IPS-20b (cell line): ENCODE measurements around the gene FNIP2.
"Not testable (repeated sequence)": the region's sequence is repeated elsewhere in the genome, so short reads cannot be mapped to it uniquely, and the experiment has no call there.

Experiments used
- H3K27ac ChIP-seq: one replicate; pipeline ENCODE4 v1.5.1; 2013; ENCODE audit warnings: low read length
- H3K27me3 ChIP-seq: 2 replicates; pipeline ENCODE4 v1.6.1; 2013; ENCODE audit warnings: mild to moderate bottlenecking, low read length, inconsistent platforms; ENCODE audit not compliant: insufficient read depth
- H3K36me3 ChIP-seq: 2 replicates; pipeline ENCODE4 v1.6.1; 2013; ENCODE audit warnings: low read depth, mild to moderate bottlenecking, inconsistent platforms, low read length, moderate library complexity; ENCODE audit not compliant: insufficient read depth
- H3K4me1 ChIP-seq: 2 replicates; pipeline ENCODE4 v1.6.1; 2013; ENCODE audit warnings: mild to moderate bottlenecking, control low read depth, inconsistent platforms, low read length, moderate library complexity; ENCODE audit not compliant: insufficient read depth
- H3K4me3 ChIP-seq: 2 replicates; pipeline ENCODE4 v1.5.1; 2013; ENCODE audit warnings: mild to moderate bottlenecking, low read length, inconsistent platforms
- H3K9ac ChIP-seq: 2 replicates; pipeline ENCODE4 v1.6.1; 2013; ENCODE audit warnings: low read depth, mild to moderate bottlenecking, inconsistent platforms, low read length, moderate library complexity
- H3K9me3 ChIP-seq: 2 replicates; pipeline ENCODE4 v1.6.1; 2013; ENCODE audit warnings: mild to moderate bottlenecking, low read depth, low read length, inconsistent platforms; ENCODE audit not compliant: insufficient read depth

Gene FNIP2

GRCh38 chr4:158798062-158798461 is 29.2 kb downstream of the FNIP2 start:
- Histone ChIP-seq H3K36me3 (no peaks in the 10 kb centered on the region), H3K4me3 (no peak overlapping the region), H3K9me3 (no peaks in the 10 kb centered on the region), H3K9ac (no peak overlapping the region), H3K27me3 (no peaks in the 10 kb centered on the region), H3K27ac (no peak overlapping the region), H3K4me1 (peaks cover 9% of the 10 kb centered on the region)

DNA sequence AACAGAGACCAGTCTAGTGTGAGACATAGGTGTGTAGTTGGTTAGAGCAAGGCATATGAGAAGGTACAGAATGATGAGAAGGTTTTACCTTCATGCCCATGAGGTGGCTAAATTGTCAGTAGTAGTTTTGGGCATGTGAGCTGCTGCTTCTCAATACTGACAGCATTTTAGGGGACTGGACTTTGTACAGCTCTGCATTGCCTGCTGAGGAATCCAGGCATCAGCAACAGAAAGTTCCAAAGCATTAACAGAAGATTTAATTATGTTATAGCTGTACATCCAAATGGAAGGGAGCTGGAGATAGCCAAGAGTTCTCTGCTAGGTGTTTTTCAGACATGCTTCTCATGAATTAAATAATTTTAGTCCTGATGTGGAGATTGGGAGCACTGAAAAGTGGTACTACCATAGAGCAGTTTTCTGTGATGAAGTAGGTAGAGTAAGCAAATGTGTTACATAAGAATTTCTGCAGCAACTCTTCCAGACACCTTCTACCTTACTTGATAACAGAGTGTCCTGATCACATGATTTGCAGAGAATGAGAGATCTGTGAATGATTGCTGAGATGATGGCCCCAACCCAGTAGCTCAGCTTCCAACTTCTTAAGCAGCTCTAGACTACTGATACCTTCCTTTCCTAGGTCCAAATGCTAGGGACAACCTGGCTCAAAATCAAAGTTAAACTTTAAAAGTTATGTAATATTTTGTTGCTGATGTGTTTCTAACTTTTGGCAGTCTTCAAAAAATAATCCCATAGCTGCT is 30.4 kb downstream of the FNIP2 start:
- H3K9me3 ChIP-seq, result no peaks in the 10 kb centered on the region
- H3K27me3 ChIP-seq, result no peaks in the 10 kb centered on the region
- peaks cover 9% of the 10 kb centered on the region for H3K4me1 ChIP-seq
- H3K36me3 ChIP-seq, result no peaks in the 10 kb centered on the region
- no peak overlapping the region for H3K27ac ChIP-seq
- no peak overlapping the region for H3K4me3 ChIP-seq
- no peak overlapping the region for H3K9ac ChIP-seq

GRCh38 chr4:158799856-158800255 is 31.0 kb downstream of the FNIP2 start:
- Histone ChIP-seq H3K4me1 (peaks cover 9% of the 10 kb centered on the region), H3K4me3 (no peak overlapping the region), H3K9me3 (no peaks in the 10 kb centered on the region), H3K9ac (no peak overlapping the region), H3K27me3 (no peaks in the 10 kb centered on the region), H3K27ac (no peak overlapping the region), H3K36me3 (no peaks in the 10 kb centered on the region)

- H3K9me3 ChIP-seq, result no peaks in the 10 kb centered on the region
- no peak overlapping the region for H3K4me3 ChIP-seq
- no peak overlapping the region for H3K9ac ChIP-seq
- peaks cover 16% of the 10 kb centered on the region for H3K4me1 ChIP-seq
- H3K27me3 ChIP-seq, result no peaks in the 10 kb centered on the region
- no peak overlapping the region for H3K27ac ChIP-seq
- no peaks in the 10 kb centered on the region for H3K36me3 ChIP-seq
Observed at GRCh38 chr4:158801066-158801465, 32.2 kb downstream of the FNIP2 start.

- H3K27me3 ChIP-seq, result no peaks in the 10 kb centered on the region
- no peak overlapping the region for H3K4me3 ChIP-seq
- H3K27ac ChIP-seq, result no peak overlapping the region
- no peak overlapping the region for H3K9ac ChIP-seq
- no peaks in the 10 kb centered on the region for H3K36me3 ChIP-seq
- no peaks in the 10 kb centered on the region for H3K9me3 ChIP-seq
- H3K4me1 ChIP-seq, result peaks cover 16% of the 10 kb centered on the region
Observed at GRCh38 chr4:158801677-158802076, 32.9 kb downstream of the FNIP2 start.

DNA sequence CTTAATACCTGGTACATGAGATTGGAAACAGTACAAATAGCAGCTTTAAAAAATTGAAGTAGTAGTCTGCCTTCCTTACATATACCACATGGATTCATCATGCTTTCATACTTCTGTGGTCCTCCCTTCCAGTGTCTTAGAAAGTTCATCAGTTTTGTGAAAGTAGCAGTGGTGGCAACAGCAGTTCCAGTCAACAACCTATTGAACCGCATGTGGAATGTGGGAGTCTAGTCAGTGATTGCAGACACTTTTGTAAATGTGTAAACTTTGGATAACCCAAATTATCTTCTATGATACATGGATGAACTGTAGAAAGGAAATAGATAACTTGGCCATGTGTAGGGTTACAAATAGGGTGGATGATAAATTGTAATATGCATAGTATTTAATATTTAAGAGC is 34.1 kb downstream of the FNIP2 start:
- H3K9me3 ChIP-seq, result no peaks in the 10 kb centered on the region
- no peaks in the 10 kb centered on the region for H3K36me3 ChIP-seq
- no peak overlapping the region for H3K27ac ChIP-seq
- H3K4me1 ChIP-seq, result peaks cover 16% of the 10 kb centered on the region
- no peak overlapping the region for H3K9ac ChIP-seq
- H3K4me3 ChIP-seq, result no peak overlapping the region
- H3K27me3 ChIP-seq, result no peaks in the 10 kb centered on the region

GRCh38 chr4:158805635-158806471 is 37.0 kb downstream of the FNIP2 start:
- H3K4me1 ChIP-seq, result peaks cover 8% of the 10 kb centered on the region; the same call in 1 of the 2 replicates
- no peaks in the 10 kb centered on the region for H3K27me3 ChIP-seq
- H3K4me3 ChIP-seq, result no peak overlapping the region
- no peaks in the 10 kb centered on the region for H3K9me3 ChIP-seq
- H3K9ac ChIP-seq, result no peak overlapping the region
- no peaks in the 10 kb centered on the region for H3K36me3 ChIP-seq
- no peak overlapping the region for H3K27ac ChIP-seq

DNA sequence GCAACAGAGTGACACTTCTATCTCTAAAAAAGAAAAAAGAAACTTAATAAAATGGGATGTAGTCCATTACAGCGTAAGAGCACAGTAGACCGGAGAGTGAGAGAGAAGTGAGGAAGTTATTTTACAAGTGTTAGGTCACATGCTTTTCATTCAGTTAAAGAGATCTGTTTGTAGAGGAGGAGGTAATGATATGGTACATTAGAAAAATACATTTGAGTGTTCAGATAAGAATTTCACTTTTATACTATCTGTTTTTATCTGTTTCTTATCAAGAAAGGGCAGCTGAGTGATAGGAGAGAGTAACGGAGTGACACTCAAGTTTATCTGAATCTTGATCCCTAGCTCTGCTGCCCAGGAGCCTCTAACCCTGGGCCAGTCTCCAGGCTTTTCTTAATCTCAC is 38.9 kb downstream of the FNIP2 start:
- Histone ChIP-seq H3K36me3 (no peaks in the 10 kb centered on the region), H3K4me1 (peaks cover 8% of the 10 kb centered on the region; the same call in 1 of the 2 replicates), H3K27ac (no peak overlapping the region), H3K27me3 (no peaks in the 10 kb centered on the region), H3K9me3 (no peaks in the 10 kb centered on the region), H3K4me3 (no peak overlapping the region), H3K9ac (no peak overlapping the region)

GRCh38 chr4:158808399-158808798 is 39.6 kb downstream of the FNIP2 start:
- H3K27ac ChIP-seq, result no peak overlapping the region
- no peak overlapping the region for H3K9ac ChIP-seq
- H3K9me3 ChIP-seq, result no peaks in the 10 kb centered on the region
- H3K36me3 ChIP-seq, result no peaks in the 10 kb centered on the region
- peaks cover 8% of the 10 kb centered on the region; the same call in 1 of the 2 replicates for H3K4me1 ChIP-seq
- no peak overlapping the region for H3K4me3 ChIP-seq
- no peaks in the 10 kb centered on the region for H3K27me3 ChIP-seq

- not testable (repeated sequence) for H3K9ac ChIP-seq, H3K4me3 ChIP-seq, H3K27me3 ChIP-seq, H3K36me3 ChIP-seq, H3K4me1 ChIP-seq, H3K9me3 ChIP-seq, H3K27ac ChIP-seq
Observed at GRCh38 chr4:158809208-158809607, 40.4 kb downstream of the FNIP2 start.

GRCh38 chr4:158809611-158810486 is 41.0 kb downstream of the FNIP2 start:
- Histone ChIP-seq H3K27ac (no peak overlapping the region), H3K36me3 (no peaks in the 10 kb centered on the region), H3K9ac (no peak overlapping the region)

More at GRCh38 chr4:158809611-158810486, 41.0 kb downstream of the FNIP2 start:
- Histone ChIP-seq H3K9me3 (no peaks in the 10 kb centered on the region), H3K4me3 (no peak overlapping the region), H3K4me1 (peaks cover 9% of the 10 kb centered on the region), H3K27me3 (no peaks in the 10 kb centered on the region)
